RWPE1 (cell line): ENCODE data around the gene IFI27L1.

Source experiments
- CTCF ChIA-PET: fragments of 350-600 bp; sonication (Branson Sonifier 250); formaldehyde crosslinking; extraction: SDS; loops from one replicate; lab custom pipeline; 2021; lab: Yijun Ruan, JAX
- POLR2A ChIA-PET: fragments of 400-600 bp; formaldehyde crosslinking; extraction: SDS; loops from one replicate; lab custom pipeline; 2020; ENCODE audit warnings: antibody characterized with exemption; ENCODE audit not compliant: low non-redundant PET; lab: Yijun Ruan, JAX
- DNase-seq: peaks from one replicate; pipeline ENCODE4 v3.0.0; 2012; ENCODE audit warnings: low spot score
- H3K27ac ChIP-seq: fragments of 450-650 bp; 2 replicates; pipeline ENCODE4 v1.5.1; 2017
- TF ChIP-seq, protein P1 (sequence below): fragments of 450-650 bp; conservative IDR thresholded peaks from 2 replicates; pipeline ENCODE4 v1.5.1; 2017; ENCODE audit warnings: low read depth, mild to moderate bottlenecking

IFI27L1 gene

DNA sequence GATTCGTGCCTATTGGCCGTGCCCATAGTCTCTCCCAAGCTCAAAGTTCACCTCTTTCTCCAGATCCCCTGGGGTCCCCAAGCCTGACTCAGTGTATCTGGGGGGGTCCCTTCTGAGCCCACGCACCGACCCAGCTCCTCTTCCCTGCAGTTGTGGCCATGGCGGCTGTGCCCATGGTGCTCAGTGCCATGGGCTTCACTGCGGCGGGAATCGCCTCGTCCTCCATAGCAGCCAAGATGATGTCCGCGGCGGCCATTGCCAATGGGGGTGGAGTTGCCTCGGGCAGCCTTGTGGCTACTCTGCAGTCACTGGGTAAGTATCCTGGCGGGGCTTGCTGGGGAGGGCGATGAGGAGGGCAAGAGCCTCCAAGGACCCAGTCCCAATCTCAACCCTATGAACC lies 34.5 kb downstream of the IFI27L1 start:
- POLR2A ChIA-PET, result no interaction called here
- no peak overlapping the region for H3K27ac ChIP-seq
- no peak for DNase-seq
- CTCF ChIA-PET, result interaction anchor here (1.8 kb wide), 1 partner anchor 16 kb away, joined by 6 read pairs; no protein-coding TSS in a partner anchor
- TF ChIP-seq, protein P1, sequence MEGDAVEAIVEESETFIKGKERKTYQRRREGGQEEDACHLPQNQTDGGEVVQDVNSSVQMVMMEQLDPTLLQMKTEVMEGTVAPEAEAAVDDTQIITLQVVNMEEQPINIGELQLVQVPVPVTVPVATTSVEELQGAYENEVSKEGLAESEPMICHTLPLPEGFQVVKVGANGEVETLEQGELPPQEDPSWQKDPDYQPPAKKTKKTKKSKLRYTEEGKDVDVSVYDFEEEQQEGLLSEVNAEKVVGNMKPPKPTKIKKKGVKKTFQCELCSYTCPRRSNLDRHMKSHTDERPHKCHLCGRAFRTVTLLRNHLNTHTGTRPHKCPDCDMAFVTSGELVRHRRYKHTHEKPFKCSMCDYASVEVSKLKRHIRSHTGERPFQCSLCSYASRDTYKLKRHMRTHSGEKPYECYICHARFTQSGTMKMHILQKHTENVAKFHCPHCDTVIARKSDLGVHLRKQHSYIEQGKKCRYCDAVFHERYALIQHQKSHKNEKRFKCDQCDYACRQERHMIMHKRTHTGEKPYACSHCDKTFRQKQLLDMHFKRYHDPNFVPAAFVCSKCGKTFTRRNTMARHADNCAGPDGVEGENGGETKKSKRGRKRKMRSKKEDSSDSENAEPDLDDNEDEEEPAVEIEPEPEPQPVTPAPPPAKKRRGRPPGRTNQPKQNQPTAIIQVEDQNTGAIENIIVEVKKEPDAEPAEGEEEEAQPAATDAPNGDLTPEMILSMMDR, result no peak

DNA sequence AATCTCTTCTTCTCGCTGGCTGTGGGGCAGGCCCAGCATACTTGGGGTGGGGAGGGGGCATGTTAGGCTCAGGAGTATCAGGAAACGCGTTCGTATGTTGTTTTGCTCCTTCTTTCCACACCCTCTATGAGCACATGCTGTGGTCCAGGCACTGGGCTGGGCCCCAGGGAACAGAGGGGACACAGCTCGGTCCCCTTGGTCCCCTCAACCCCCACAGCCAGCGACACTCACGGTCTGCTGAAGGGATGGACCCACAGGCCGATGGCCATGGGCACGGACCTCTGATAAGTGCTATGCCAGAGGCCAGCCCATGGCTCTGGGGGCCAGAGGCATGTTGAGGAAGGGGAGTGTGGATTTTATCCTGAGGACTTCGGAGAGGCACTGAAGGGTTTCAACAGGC lies 35.6 kb downstream of the IFI27L1 start:
- H3K27ac ChIP-seq, result no peak overlapping the region
- TF ChIP-seq, protein P1, result no peak
- CTCF ChIA-PET, result no interaction called here
- POLR2A ChIA-PET, result no interaction called here
- DNase-seq, result no peak

DNA sequence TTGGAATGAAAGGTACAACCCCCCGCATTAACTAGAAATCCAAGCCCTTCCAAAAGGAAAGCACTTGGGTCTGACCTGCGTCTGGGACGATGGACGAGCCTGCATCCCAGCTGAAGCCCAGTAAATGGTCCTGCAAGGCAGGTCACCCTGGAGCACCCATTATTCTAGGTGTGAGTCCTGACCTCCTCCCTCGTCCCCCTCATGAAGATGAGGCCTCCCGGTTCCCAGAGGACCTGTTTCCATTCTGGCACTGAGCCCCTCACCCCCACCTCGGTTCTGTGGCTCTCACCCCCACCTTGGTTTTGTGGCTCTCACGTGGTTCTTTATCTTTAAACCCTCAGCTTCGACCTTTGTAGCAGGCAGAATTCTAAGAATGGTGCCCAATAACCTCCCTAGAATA lies 36.7 kb downstream of the IFI27L1 start:
- H3K27ac ChIP-seq, result no peak overlapping the region
- TF ChIP-seq, protein P1, result no peak
- POLR2A ChIA-PET, result no interaction called here
- CTCF ChIA-PET, result no interaction called here
- no peak for DNase-seq

DNA sequence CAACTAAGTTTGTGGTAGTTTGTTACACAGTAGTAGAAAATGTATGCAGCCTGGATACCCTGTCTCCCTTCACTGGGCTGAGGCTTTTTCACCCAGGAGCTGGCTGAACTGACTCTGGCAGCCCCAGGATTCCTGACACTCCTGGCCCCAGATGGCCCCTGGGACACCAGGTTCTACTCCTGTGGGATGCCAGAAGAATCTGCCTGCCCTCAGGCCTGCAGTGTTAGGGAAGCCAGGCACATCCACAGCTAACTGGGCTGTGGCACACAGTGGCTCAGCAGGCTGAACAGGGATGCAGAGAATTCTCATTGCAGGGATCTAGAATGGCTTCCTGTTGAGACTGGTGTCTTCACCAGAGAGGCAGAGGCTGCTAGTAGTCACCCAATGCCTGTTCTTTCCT lies 38.0 kb downstream of the IFI27L1 start:
- POLR2A ChIA-PET, result no interaction called here
- TF ChIP-seq, protein P1, result no peak
- CTCF ChIA-PET, result no interaction called here

DNA sequence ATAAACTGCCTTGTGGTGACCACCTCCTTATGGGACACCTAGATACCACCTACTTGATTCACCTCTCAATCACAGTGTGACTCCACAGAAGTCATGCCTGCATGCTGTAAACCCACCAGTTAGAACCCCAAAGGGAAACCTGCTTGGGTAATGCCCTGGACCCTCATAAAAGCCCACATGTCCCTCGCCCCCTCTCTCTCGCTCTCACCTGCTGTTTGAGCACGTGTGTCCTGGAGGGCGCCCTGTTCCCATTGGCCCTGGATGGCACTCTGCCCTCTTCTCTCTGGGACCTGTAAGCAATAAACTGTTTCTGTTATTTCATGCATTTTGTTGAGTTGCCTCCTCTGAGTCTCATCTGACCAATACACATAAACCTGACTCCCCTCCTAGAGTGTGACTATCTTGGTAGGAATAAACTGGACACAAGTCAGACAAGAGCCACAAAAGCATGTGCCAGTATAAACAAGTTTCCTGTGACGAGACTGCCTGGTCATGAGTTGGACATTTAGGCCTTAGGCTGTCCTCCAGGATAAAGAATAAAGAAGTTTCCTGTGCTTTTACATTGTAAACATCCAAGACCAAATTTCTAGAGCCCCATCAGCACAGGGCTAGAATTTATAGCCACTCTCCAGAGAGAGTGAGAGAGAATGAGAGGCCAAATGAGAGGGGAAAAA lies 39.7 kb downstream of the IFI27L1 start:
- TF ChIP-seq, protein P1, result no peak
- H3K27ac ChIP-seq, result no peak overlapping the region
- no peak for DNase-seq
- ChIA-PET CTCF (no interaction called here), POLR2A (no interaction called here)

More for the DNA sequence above, 38.0 kb downstream of the IFI27L1 start:
- no peak for DNase-seq
- H3K27ac ChIP-seq, result no peak overlapping the region

DNA sequence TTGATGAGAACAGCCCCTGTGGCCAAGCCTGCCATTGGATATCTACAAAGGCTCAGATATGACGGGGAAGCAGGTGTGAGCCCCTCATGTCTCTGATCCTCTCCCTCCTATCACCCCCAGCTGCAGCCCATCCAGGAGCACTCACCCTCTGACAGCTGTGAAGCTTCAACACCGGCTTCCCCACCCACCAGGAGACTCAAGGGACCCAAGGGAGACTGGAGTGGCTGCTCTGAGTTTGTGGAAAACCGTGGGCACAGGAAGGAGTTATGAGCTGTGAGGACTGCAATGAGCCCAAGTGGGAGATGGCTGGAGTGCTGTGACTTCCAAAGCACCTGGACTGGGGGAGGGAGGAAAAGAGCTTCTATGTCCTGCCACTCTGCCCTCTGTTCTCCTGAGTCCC lies 40.4 kb downstream of the IFI27L1 start:
- POLR2A ChIA-PET, result no interaction called here
- TF ChIP-seq, protein P1, result no peak
- no peak overlapping the region for H3K27ac ChIP-seq
- no peak for DNase-seq
- CTCF ChIA-PET, result no interaction called here
